IPS-15b (cell line): ENCODE results near the gene SAMHD1.
A peak's percentile ranks its signal among the peaks of the same experiment; 100 is the strongest.
"Not testable (repeated sequence)": the region's sequence is repeated elsewhere in the genome, so short reads cannot be mapped to it uniquely, and the experiment has no call there.

Source experiments
- H3K27me3 ChIP-seq: one replicate; pipeline ENCODE4 v1.6.1; 2013; ENCODE audit warnings: low read length; ENCODE audit not compliant: control insufficient read depth, insufficient read depth
- H3K36me3 ChIP-seq: one replicate; pipeline ENCODE4 v1.6.1; 2013; ENCODE audit warnings: low read length; ENCODE audit not compliant: control insufficient read depth, insufficient read depth
- H3K4me1 ChIP-seq: one replicate; pipeline ENCODE4 v1.6.1; 2013; ENCODE audit warnings: mild to moderate bottlenecking, low read length; ENCODE audit not compliant: control insufficient read depth, insufficient read depth
- H3K4me3 ChIP-seq: one replicate; pipeline ENCODE4 v1.5.1; 2013; ENCODE audit warnings: low read depth, low read length
- H3K9ac ChIP-seq: one replicate; pipeline ENCODE4 v1.6.1; 2013; ENCODE audit warnings: low read depth, mild to moderate bottlenecking, low read length
- H3K9me3 ChIP-seq: one replicate; pipeline ENCODE4 v1.6.1; 2013; ENCODE audit warnings: mild to moderate bottlenecking, low read length; ENCODE audit not compliant: control insufficient read depth, insufficient read depth

SAMHD1 gene

DNA sequence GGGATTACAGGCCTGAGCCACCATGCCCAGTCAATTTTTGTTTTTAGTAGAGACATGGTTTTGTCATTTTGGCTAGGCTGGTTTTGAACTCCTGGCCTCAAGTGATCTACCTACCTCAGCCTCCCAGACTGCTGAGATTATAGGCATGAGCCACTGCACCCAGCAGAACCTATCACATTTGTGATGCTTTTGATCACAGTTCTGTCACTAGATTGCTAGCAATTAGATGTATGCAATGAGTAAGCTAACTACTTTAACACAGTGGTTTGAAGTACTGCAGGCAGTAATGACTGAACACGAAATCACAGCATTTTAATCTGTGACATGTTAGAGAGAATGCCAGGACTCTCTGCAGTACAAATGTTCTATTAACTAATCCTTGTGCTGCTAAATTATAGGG lies 19.6 kb upstream of the SAMHD1 start:
- Histone ChIP-seq H3K4me3 (no peak overlapping the region), H3K9ac (no peak overlapping the region), H3K27me3 (no peaks in the 10 kb centered on the region), H3K4me1 (no peaks in the 10 kb centered on the region), H3K36me3 (no peaks in the 10 kb centered on the region), H3K9me3 (no peaks in the 10 kb centered on the region)

DNA sequence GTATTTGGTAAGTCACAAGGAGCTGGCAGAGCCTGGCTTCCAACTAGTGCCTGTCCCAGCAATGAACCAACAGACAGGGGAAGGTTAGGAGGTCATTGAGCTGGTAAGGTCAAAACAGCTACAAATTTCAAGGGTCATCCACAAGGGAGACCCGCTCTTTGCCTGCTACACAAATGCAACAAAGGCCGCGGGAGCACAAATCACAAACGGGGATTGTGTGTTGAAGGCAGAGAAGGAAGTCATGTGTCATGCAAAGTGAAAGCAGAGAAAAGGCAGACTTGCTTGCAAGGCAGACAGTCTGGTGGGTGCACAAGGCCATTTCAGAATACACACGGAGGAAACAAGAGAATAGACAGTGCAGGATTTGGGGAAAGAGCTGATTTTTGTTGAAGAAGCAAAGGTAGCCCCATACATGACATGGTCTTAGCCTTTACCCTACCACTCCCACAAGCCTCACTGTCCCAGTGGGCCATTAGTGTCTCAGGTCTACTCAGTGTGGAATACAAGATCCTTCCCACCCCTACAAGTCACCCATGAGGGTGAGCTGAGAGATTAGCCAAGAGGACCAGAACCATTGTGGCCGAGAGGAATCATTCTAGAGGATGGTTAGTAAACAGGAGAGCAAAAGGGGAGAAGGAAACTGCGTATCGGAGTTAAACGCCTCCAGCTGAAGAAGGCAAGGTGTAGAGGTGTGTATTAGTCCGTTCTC lies 18.1 kb upstream of the SAMHD1 start:
- Histone ChIP-seq H3K36me3 (no peaks in the 10 kb centered on the region), H3K4me3 (no peak overlapping the region), H3K9ac (no peak overlapping the region), H3K9me3 (no peaks in the 10 kb centered on the region), H3K4me1 (no peaks in the 10 kb centered on the region), H3K27me3 (no peaks in the 10 kb centered on the region)

DNA sequence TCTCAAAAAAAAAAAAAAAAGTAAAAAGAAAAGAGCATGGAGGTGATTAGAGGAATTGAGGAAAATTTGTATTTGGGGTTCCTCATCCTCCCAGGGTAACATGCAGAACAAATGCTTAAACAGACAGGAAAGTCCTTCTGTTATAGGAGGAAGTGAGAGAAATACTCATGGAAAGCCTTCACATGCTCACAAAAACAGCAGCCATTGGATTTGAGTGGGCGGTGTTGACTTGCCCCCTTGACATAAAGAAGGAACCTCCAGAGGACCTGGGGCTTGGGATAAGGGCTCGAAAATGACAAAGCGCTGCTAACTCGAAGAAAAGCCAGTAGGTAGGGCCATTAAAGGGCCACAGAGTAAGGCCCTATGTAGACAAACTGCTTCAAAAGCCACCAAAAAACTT lies 17.5 kb upstream of the SAMHD1 start:
- Histone ChIP-seq H3K4me3 (no peak overlapping the region), H3K4me1 (no peaks in the 10 kb centered on the region), H3K9me3 (no peaks in the 10 kb centered on the region), H3K9ac (no peak overlapping the region), H3K27me3 (no peaks in the 10 kb centered on the region), H3K36me3 (no peaks in the 10 kb centered on the region)

DNA sequence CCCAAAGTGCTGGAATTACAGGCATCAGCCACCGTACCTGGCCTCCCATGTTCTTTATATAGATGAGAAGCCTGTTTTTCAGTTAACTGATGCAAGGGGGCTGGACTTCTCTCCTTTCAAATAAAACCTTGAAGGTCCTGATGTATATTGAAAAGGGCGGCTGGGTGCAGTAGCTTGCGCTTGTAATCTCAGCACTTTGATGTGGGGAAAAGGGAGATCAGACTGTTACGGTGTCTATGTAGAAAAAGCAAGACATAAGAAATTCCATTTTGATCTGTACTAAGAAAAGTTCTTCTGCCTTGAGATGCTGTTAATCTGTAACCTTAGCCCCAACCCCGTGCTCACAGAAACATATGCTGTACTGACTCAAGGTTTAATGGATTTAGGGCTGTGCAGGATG lies 16.1 kb upstream of the SAMHD1 start:
- Histone ChIP-seq H3K27me3 (no peaks in the 10 kb centered on the region), H3K9ac (no peak overlapping the region), H3K4me3 (no peak overlapping the region), H3K4me1 (no peaks in the 10 kb centered on the region), H3K36me3 (no peaks in the 10 kb centered on the region), H3K9me3 (peaks cover 5% of the 10 kb centered on the region)

DNA sequence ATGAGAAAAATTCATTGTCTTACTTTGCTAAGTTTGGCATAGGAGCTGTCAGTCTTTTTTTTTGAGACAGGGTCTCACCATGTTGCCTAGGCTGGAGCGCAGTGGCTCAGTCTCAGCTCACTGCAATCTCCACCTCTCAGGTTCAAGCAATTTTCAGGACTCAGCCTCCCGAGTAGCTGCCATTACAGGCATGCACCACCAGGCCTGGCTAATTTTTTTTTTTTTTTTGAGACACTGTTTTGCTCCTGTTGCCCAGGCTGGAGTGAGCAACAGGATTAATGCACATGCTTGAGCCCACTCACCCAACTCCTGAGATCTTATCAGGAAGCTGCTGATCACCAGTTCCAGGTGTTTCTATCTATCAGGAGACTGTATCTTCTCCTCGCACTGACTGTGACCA lies 15.5 kb upstream of the SAMHD1 start:
- not testable (repeated sequence) for H3K27me3 ChIP-seq, H3K4me1 ChIP-seq

DNA sequence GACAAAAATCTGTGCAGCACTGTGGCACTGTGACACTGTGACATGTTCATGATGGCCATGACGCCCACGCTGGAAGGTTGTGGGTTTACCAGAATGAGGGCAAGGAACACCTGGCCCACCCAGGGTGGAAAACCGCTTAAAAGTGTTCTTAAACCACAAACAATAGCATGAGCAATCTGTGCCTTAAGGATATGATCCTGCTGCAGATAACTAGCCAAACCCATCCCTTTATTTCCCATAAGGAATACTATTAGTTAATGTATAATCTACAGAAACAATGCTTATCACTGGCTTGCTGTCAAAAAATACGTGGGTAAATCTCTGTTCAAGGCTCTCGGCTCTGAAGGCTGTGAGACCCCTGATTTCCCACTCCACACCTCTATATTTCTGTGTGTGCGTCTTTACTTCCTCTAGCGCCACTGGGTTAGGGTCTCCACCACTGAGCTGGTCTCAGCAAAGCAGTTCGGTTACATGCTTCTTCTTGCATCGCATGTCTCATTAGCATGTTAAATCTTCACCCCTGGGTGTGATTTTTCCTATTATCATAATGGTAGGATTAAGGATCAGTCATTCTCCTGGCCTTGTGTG lies 10.9 kb upstream of the SAMHD1 start:
- not testable (repeated sequence) for H3K27me3 ChIP-seq, H3K4me3 ChIP-seq, H3K4me1 ChIP-seq, H3K36me3 ChIP-seq, H3K9ac ChIP-seq, H3K9me3 ChIP-seq

More for the DNA sequence above, 15.5 kb upstream of the SAMHD1 start:
- H3K9me3 ChIP-seq, H3K36me3 ChIP-seq, H3K9ac ChIP-seq, H3K4me3 ChIP-seq: not testable (repeated sequence)

DNA sequence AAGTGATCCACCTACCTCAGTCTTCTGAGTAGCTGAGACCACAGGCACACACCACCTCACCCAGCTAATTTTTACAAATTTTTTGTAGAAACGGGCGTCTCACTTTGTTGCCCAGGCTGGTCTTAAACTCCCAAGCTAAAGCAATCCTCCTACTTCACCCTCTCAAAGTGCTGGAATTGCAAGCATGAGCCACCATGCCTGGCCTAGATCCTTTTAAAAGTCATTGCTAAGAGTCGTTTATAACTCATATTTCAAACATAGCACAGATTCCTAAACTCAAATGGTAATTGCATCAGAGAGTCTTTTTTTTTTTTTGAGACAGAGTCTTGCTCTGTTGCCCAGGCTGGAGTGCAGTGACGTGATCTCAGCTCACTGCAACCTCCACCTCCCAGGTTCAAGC lies 7.7 kb upstream of the SAMHD1 start:
- H3K9me3 ChIP-seq = peaks cover 6% of the 10 kb centered on the region
- H3K36me3 ChIP-seq = no peaks in the 10 kb centered on the region
- no peaks in the 10 kb centered on the region for H3K27me3 ChIP-seq
- H3K4me1 ChIP-seq = no peaks in the 10 kb centered on the region
- H3K9ac ChIP-seq = no peak overlapping the region
- H3K4me3 ChIP-seq = no peak overlapping the region

DNA sequence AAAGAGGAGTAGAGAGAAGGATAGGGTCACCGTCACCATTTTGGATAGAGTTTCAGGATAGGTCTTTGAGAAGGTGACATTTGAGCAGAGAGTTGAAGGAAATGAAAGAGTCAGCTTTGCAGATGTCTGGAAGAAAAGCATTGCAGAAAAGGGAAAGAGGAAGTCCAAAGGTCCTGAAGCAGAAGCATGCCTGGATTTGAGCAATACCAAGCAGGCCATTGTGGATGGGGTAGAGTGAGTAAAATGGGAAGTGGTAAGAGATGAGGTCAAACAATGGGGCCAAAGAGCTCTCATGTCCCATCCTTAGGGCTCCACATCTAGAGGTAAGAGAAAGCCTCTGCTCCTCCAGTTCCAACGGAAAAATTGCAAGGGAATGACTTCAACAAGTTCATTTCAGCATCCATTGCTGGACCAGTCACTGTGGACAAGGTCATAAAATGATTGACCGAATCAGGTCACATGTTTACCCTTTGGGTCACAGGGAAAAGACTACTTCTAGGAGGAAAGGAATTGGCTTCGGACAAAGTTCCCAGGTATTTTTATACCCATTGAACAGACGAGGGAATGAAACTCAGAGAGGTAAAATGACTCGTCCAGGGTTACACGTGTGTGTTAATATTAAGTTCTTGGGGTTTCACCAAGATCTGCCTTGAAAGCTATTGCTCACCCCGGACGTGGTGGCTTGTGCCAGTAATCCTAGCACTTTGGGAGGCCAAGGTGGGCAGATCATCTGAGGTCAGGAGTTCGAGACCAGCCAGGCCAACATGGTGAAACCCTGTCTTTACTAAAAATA lies 6.6 kb upstream of the SAMHD1 start:
- Histone ChIP-seq H3K36me3 (no peaks in the 10 kb centered on the region), H3K9me3 (peaks cover 6% of the 10 kb centered on the region), H3K27me3 (no peaks in the 10 kb centered on the region), H3K4me1 (no peaks in the 10 kb centered on the region), H3K9ac (no peak overlapping the region), H3K4me3 (no peak overlapping the region)

DNA sequence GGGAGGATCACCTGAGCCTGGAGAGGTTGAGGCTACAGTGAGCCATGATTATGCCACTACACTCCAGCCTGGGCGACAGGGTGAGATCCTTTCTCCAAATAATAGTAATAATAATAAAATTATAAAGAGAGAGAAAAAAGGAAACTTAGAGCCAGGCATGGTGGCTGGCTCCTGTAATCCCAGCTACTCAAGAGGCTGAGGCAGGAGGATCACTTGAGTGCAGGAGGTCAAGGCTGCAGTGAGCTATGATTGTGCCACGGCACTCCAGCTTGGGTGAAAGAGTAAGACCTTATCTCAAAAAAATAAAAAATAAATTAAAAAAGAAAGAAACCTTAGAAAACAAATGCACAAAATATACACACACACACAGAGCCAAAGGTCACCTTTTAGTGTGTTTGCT lies 5.2 kb upstream of the SAMHD1 start:
- no peaks in the 10 kb centered on the region for H3K4me1 ChIP-seq
- no peak overlapping the region for H3K4me3 ChIP-seq
- no peaks in the 10 kb centered on the region for H3K27me3 ChIP-seq
- H3K9ac ChIP-seq = no peak overlapping the region
- H3K36me3 ChIP-seq = no peaks in the 10 kb centered on the region
- H3K9me3 ChIP-seq = no peaks in the 10 kb centered on the region

DNA sequence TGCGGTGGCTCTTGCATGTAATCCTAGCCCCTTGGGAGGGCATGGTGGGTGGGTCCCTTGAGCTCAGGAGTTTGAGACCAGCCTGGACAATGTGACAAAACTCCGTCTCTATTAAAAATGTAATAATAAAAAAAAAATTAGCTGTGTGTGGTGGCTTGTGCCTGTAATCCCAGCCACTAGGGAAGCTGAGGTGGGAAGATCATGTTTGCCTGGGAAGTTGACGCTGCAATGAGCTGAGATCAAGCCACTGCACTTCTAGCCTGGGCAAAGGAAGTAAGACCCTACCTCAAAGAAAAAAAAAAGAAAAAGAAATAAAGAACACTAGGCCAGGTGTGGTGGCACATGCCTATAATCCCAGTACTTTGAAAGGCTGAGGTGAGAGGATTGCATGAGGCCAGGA lies 4.5 kb upstream of the SAMHD1 start:
- Histone ChIP-seq H3K36me3 (no peaks in the 10 kb centered on the region), H3K4me3 (no peak overlapping the region), H3K4me1 (no peaks in the 10 kb centered on the region)

DNA sequence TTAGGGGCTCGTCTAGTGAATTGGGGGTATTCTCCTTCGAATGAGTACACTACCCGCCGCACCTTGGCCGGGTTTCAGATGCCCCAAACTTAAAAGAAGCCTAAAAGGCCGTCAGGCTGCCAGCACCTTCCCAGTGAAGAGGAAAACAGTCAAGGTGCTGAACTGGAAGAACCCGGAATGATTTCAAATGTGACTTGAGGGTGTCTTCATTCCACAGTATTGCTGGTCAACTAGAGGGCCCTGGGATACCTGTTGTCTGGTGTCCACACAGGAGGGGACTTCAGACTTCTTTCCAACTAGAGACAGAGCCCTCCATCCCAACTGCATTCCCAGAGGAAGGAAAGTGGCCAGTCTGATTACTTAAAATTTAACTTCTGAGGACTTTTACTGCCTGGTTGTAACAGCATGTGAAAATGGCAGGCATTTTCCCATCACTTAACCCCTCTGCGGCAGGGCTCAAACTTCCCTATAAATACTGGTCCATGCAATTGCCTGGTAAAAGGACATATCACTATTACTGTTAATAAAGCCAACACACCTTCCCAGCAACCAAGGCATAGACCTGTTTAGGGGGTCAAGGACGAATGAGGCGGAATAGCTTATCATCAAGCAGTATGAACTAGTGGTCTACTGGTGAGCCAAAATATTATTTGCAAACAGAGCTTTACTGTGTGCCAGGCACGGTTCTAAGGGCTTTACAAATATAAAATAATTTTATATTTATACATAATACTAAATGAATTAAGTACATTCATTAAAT lies 651 bp upstream of the SAMHD1 start:
- H3K27me3 ChIP-seq = peaks cover 2% of the 10 kb centered on the region
- H3K36me3 ChIP-seq = no peaks in the 10 kb centered on the region
- H3K9ac ChIP-seq = peak overlapping the region; percentile 32
- peak overlapping the region; percentile 96 for H3K4me3 ChIP-seq
- H3K4me1 ChIP-seq = peaks cover 11% of the 10 kb centered on the region
- no peaks in the 10 kb centered on the region for H3K9me3 ChIP-seq

More for the DNA sequence above, 4.5 kb upstream of the SAMHD1 start:
- no peak overlapping the region for H3K9ac ChIP-seq
- H3K27me3 ChIP-seq = no peaks in the 10 kb centered on the region
- no peaks in the 10 kb centered on the region for H3K9me3 ChIP-seq
